HG03571 (cell line): ENCODE results near the gene ADCY5.
"Not testable (repeated sequence)": the region's sequence is repeated elsewhere in the genome, so short reads cannot be mapped to it uniquely, and the experiment has no call there.

Source experiments
- ATAC-seq: cut with Tn5 transposase; IDR thresholded peaks from one replicate; pipeline ENCODE4 v1.9.1; 2021; ENCODE audit not compliant: unreplicated experiment

Gene ADCY5

GRCh38 chr3:123272547-123272946 lies 176.3 kb downstream of the ADCY5 start:
- ATAC-seq, result no peak

GRCh38 chr3:123271466-123272159 lies 177.3 kb downstream of the ADCY5 start:
- ATAC-seq, result no peak

GRCh38 chr3:123270818-123271217 lies 178.1 kb downstream of the ADCY5 start:
- ATAC-seq, result no peak

- ATAC-seq, result no peak
Measured at GRCh38 chr3:123267821-123268220, 181.1 kb downstream of the ADCY5 start.

GRCh38 chr3:123263941-123264340 lies 184.9 kb downstream of the ADCY5 start:
- ATAC-seq, result no peak

- ATAC-seq, result no peak
Measured at GRCh38 chr3:123262868-123263267, 186.0 kb downstream of the ADCY5 start.

GRCh38 chr3:123262226-123262625 lies 186.7 kb downstream of the ADCY5 start:
- no peak for ATAC-seq

GRCh38 chr3:123261666-123262065 lies 187.2 kb downstream of the ADCY5 start:
- no peak for ATAC-seq

- ATAC-seq, result no peak
Measured at GRCh38 chr3:123258811-123259420, 190.0 kb downstream of the ADCY5 start.

GRCh38 chr3:123258359-123258758 lies 190.5 kb downstream of the ADCY5 start:
- no peak for ATAC-seq

- ATAC-seq, result no peak
Measured at GRCh38 chr3:123256256-123256655, 192.6 kb downstream of the ADCY5 start.

- ATAC-seq, result no peak
Measured at GRCh38 chr3:123246866-123247265, 202.0 kb downstream of the ADCY5 start.

- ATAC-seq, result no peak
Measured at GRCh38 chr3:123244128-123244527, 204.8 kb downstream of the ADCY5 start.

- no peak for ATAC-seq
Measured at GRCh38 chr3:123239756-123240155, 209.1 kb downstream of the ADCY5 start.

GRCh38 chr3:123239186-123239585 lies 209.7 kb downstream of the ADCY5 start:
- not testable (repeated sequence) for ATAC-seq

- ATAC-seq, result no peak
Measured at GRCh38 chr3:123236902-123237301, 212.0 kb downstream of the ADCY5 start.
